ENCODE results near the gene CCDC159. TPM values are rescaled to one million over a fixed set of nuclear protein-coding genes. Genes with fewer than 3 reads are reported as not detected.
A peak's percentile ranks its signal among the peaks of the same experiment; 100 is the strongest.

The CCDC159 gene
- total RNA-seq, 1 experiment from 2014 or later: 9.4 TPM

DNA sequence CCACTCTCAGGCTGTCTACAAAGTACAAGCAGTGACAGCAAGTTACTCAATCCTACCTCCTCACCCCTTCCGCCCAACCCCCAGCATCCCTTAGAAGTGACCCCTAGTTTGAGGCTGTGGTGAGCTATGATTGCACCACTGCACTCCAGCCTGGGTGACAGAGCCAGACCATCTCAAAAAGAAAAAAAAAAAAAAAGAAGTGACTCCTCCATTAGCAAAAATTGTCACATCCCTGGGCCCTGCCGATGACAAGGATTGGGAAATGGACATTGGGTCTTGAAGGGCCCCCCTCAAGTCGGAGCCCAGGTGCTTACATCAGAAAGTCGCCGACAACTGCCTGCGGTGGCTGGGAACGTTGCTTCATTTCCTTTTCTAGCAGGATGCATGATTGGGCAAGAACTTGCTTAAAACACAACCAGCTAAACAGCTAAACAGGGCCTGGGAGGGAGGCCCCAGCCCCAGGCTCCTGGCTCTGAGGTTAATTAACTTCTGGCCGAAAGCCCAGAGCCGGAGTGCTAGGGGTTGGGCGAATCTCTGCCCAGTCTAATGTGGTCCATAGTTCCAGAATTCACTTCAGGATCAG lies 22.1 kb upstream of the CCDC159 start:
- intact Hi-C loops (cut with micrococcal nuclease; ENCODE audit: unreplicated experiment): loop anchor here (2.0 kb wide), 1 partner anchor 23 kb away; the partner anchor contains the start of genes CCDC159 and TMEM205
- Histone ChIP-seq H3K4me1 (replicated peaks; ENCODE audit: insufficient read depth) (peaks cover 43% of the 10 kb centered on the region), H3K4me2 (peak overlapping the region; percentile 70), H2AFZ (no peak overlapping the region), H3K9me3 (ENCODE audit: insufficient read depth, low read depth) (no peaks in the 10 kb centered on the region), H3K9me2 (ENCODE audit: insufficient read depth) (no peaks in the 10 kb centered on the region), H3K27ac (peak overlapping the region; percentile 73), H3K79me2 (ENCODE audit: low read depth) (no peaks in the 10 kb centered on the region), H3K27me3 (ENCODE audit: insufficient read depth, low read depth) (no peaks in the 10 kb centered on the region), H3F3A (ENCODE audit: insufficient read depth, low read depth) (peaks cover 49% of the 10 kb centered on the region), H4K20me1 (ENCODE audit: insufficient read depth) (no peaks in the 10 kb centered on the region), H3K36me3 (ENCODE audit: low read depth) (no peaks in the 10 kb centered on the region; the same call in 1 of the 2 replicates), H3K4me3 (peak overlapping the region; percentile 25; the same call in 1 of the 2 replicates)
- TF ChIP-seq CTCF (conservative IDR thresholded peaks at IDR 0.05) (no peak), EZH2 (IDR thresholded peaks at IDR 0.05; ENCODE audit: low read depth) (no peak)
- POLR2A ChIA-PET (ENCODE audit: unreplicated experiment): interaction anchor here (0.5 kb wide), 1 partner anchor 90 kb away, joined by 8 read pairs; no protein-coding TSS in a partner anchor
- DNase-seq: peak; percentile 83 to 98
- CTCF ChIA-PET: interaction anchor here (0.6 kb wide), 1 partner anchor 54 kb away, joined by 7 read pairs; no protein-coding TSS in a partner anchor
- BruUV-seq (replicated peaks): no TSS peak

DNA sequence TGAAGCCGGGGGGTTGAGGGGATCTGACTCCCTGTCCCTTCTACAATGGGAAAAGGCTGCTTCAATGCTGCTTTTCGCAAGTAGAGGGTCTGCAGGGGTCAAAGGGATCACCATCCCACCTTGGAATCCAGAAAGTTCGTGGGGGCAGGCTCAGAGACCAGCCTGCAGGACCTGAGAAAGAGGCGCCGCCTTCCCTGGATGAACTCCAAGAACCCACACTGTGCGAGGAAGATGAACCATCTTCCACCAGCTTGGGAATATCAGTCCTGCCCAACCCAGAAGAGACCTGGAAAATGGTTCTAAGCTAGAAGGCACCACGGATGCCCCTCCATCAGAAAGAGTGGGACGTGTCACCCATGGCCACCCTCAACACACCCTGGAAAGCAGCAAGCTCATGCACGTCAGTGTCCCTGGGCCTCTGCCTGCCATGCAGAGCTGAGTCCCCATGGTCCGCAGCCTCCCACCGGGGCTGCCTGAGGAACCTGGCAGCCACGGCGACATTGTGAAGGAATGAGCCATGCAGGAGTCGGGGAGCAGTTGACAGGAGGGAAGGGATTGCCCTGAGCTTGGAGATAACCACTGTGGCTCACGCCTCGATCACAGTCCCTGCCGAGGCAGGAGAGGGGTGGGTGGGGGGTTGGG lies 21.4 kb upstream of the CCDC159 start:
- TF ChIP-seq CTCF (conservative IDR thresholded peaks at IDR 0.05) (no peak), EZH2 (IDR thresholded peaks at IDR 0.05; ENCODE audit: low read depth) (no peak)
- Histone ChIP-seq H3K36me3 (ENCODE audit: low read depth) (no peaks in the 10 kb centered on the region; the same call in 1 of the 2 replicates), H3K9me3 (ENCODE audit: insufficient read depth, low read depth) (no peaks in the 10 kb centered on the region), H3K4me3 (no peak overlapping the region; the same call in 1 of the 2 replicates), H3K27me3 (ENCODE audit: insufficient read depth, low read depth) (no peaks in the 10 kb centered on the region), H2AFZ (no peak overlapping the region), H3K4me1 (replicated peaks; ENCODE audit: insufficient read depth) (peaks cover 36% of the 10 kb centered on the region), H4K20me1 (ENCODE audit: insufficient read depth) (no peaks in the 10 kb centered on the region), H3K27ac (peak overlapping the region; percentile 73), H3K79me2 (ENCODE audit: low read depth) (no peaks in the 10 kb centered on the region), H3F3A (ENCODE audit: insufficient read depth, low read depth) (peaks cover 42% of the 10 kb centered on the region), H3K4me2 (peak overlapping the region; percentile 70), H3K9me2 (ENCODE audit: insufficient read depth) (no peaks in the 10 kb centered on the region)
- DNase-seq: no peak
- no TSS peak for BruUV-seq (replicated peaks)
- ChIA-PET CTCF (no interaction called here), POLR2A (ENCODE audit: unreplicated experiment) (interaction anchor here (0.6 kb wide), 1 partner anchor 111 kb away, joined by 5 read pairs; the partner anchor contains the start of gene PRKCSH)
- intact Hi-C loops (cut with micrococcal nuclease; ENCODE audit: unreplicated experiment): loop anchor here (2.0 kb wide), 1 partner anchor 22 kb away; the partner anchor contains the start of genes CCDC159 and TMEM205

DNA sequence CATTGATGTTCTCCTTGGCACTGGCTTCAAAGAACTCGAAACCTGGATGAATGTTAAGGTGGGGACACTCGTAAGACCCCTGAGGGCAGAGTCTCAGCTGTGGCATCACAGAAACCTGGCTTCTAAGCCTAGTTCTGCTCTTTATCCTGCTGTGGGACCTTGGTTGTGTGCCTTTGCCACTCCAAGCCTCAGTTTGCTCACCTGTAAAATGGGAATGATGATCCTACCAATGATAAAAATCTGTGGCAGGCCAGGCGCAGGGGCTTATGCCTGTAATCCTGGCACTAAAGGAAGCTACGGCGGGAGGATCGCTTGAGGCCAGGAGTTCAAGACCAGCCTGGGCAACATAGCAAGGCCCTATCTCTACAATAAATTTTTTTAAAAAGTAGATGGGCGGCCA lies 20.8 kb upstream of the CCDC159 start:
- Histone ChIP-seq H3K27ac (no peak overlapping the region), H3K9me2 (ENCODE audit: insufficient read depth) (no peaks in the 10 kb centered on the region), H3K36me3 (ENCODE audit: low read depth) (no peaks in the 10 kb centered on the region; the same call in 1 of the 2 replicates), H3K4me2 (no peak overlapping the region), H3K4me1 (replicated peaks; ENCODE audit: insufficient read depth) (peaks cover 36% of the 10 kb centered on the region), H3K9me3 (ENCODE audit: insufficient read depth, low read depth) (no peaks in the 10 kb centered on the region), H4K20me1 (ENCODE audit: insufficient read depth) (no peaks in the 10 kb centered on the region), H3K4me3 (no peak overlapping the region), H3K27me3 (ENCODE audit: insufficient read depth, low read depth) (no peaks in the 10 kb centered on the region), H2AFZ (no peak overlapping the region), H3F3A (ENCODE audit: insufficient read depth, low read depth) (peaks cover 36% of the 10 kb centered on the region), H3K79me2 (ENCODE audit: low read depth) (no peaks in the 10 kb centered on the region)
- no TSS peak for BruUV-seq (replicated peaks)
- ChIA-PET CTCF (no interaction called here), POLR2A (ENCODE audit: unreplicated experiment) (interaction anchor here (0.6 kb wide), 1 partner anchor 110 kb away, joined by 5 read pairs; the partner anchor contains the start of gene PRKCSH)
- TF ChIP-seq EZH2 (IDR thresholded peaks at IDR 0.05; ENCODE audit: low read depth): no peak
- intact Hi-C loops (cut with micrococcal nuclease; ENCODE audit: unreplicated experiment): loop anchor here (2.0 kb wide), 1 partner anchor 21 kb away; the partner anchor contains the start of genes CCDC159 and TMEM205
- no peak for DNase-seq
